ENCODE data around the gene XBP1.

DNA sequence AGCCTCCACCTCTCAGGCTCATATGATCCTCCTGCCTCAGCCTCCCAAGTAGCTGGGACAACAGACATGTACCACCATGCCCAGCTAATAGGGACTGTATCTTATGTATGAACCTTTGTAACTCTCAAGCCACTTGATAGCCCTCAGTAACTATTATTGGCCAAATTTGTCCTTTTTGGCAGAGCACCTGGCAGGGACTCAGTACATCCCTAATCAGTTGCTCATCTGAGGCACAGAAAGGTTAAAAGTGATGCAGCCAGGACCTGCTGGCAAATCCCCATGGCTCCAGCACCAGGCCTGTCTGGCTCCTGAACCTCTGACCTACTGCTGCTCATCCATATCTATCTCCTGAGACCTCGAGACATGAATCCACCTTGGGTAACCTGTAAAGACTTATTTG is 21.1 kb upstream of the XBP1 start:
- no peak for TF ChIP-seq EZH2 (IDR thresholded peaks at IDR 0.05)
- TF ChIP-seq POLR2AphosphoS5 (IDR thresholded peaks at IDR 0.05; ENCODE audit: borderline replicate concordance, low read depth, low read length): no peak
